Activated naive CD4-positive, alpha-beta T cell treated with anti-CD3 and anti-CD28 coated beads for 36 hours (primary cell): ENCODE data around the gene PRXL2B. TPM values are rescaled to one million over a fixed set of nuclear protein-coding genes. Genes with fewer than 3 reads are reported as not detected.

Experiments used
- CTCF ChIA-PET: fragments of 350-600 bp; sonication (Branson Sonifier 250); formaldehyde crosslinking; loops from one replicate; lab custom pipeline; 2021; ENCODE audit warnings: antibody characterized with exemption; lab: Charles Lee
- DNase-seq: peaks from one replicate; pipeline ENCODE4 v3.0.0-alpha.2; 2020
- H3K27ac Mint-ChIP-seq: one replicate; pipeline ENCODE4 v1.8.0; 2021; ENCODE audit warnings: mild to moderate bottlenecking, mixed read lengths
- H3K27me3 Mint-ChIP-seq: one replicate; pipeline ENCODE4 v1.8.0; 2021; ENCODE audit warnings: low read depth, mixed read lengths
- H3K36me3 Mint-ChIP-seq: one replicate; pipeline ENCODE4 v1.8.0; 2021; ENCODE audit warnings: low read depth, mixed read lengths
- H3K4me1 Mint-ChIP-seq: one replicate; pipeline ENCODE4 v1.8.0; 2021; ENCODE audit warnings: low read depth, mixed read lengths
- H3K4me3 Mint-ChIP-seq: one replicate; pipeline ENCODE4 v1.8.0; 2021; ENCODE audit warnings: mild to moderate bottlenecking, moderate library complexity, mixed read lengths
- H3K9me3 Mint-ChIP-seq: one replicate; pipeline ENCODE4 v1.8.0; 2021; ENCODE audit warnings: mixed read lengths
- intact Hi-C: fragments of 100-400 bp; cut with micrococcal nuclease; formaldehyde crosslinking; loops from one replicate; pipeline ENCODE4 v1.15.1; 2023
- total RNA-seq, 2 experiments: library from RNA; stranded (reverse); gene quantifications; one replicate each; pipeline ENCODE4 v1.2.3, GENCODE V29; 2021

The PRXL2B gene
- total RNA-seq, 2 experiments from 2014 or later, result 21.8 to 22.1 TPM

- DNase-seq, result no peak
- H3K27ac Mint-ChIP-seq, result peak overlapping the region; percentile 99
- no peak overlapping the region for H3K4me3 Mint-ChIP-seq
- no peaks in the 10 kb centered on the region for H3K27me3 Mint-ChIP-seq
- intact Hi-C loops, result loop anchor here (2.0 kb wide), 1 partner anchor 233 kb away; no protein-coding TSS in a partner anchor
- peaks cover 37% of the 10 kb centered on the region for H3K4me1 Mint-ChIP-seq
- H3K9me3 Mint-ChIP-seq, result no peaks in the 10 kb centered on the region
- CTCF ChIA-PET, result no interaction called here
- H3K36me3 Mint-ChIP-seq, result peaks cover 11% of the 10 kb centered on the region
Measured at GRCh38 chr1:2553871-2554620, 32.5 kb upstream of the PRXL2B start.

DNA sequence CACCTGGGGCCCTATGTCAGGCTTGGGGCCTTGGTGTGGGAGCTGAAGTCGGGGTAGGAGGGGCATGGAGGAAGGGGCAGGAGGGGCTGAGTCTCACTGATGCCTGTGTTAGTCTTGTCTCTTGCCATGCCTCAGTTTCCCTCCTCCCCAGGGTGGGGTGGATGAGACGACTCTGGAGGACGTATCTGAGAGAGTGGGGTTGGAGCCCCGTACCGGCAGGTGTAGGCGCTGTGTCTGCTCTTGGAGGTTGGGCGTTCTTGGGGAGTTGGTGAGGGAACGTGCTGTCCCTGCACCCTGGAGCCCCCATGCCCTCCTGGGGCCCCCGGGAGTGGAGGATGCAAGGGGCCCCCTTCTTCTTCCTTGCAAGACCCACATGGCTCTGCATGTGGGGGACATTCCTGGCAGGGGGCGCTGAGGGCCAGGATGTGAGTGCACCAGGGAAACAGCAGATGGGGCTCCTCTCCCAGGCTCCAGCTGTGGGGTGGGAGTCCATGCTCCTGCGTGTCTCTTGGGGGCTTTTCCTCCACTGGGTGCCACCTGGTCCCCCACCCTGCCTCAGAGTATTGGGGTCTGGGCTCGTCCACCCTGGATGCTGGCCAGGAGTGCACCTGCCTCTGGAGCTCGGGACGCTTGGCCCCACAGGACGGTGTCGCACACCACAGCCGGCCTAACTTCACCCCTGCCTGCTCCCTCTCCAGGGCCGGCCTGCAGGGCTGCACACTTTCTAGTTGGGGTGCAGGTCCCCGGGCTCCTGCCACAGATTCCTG, 31.8 kb upstream of the PRXL2B start:
- Mint-ChIP-seq H3K4me1 (peaks cover 36% of the 10 kb centered on the region), H3K27ac (peak overlapping the region; percentile 99), H3K36me3 (peaks cover 11% of the 10 kb centered on the region), H3K27me3 (no peaks in the 10 kb centered on the region), H3K9me3 (no peaks in the 10 kb centered on the region), H3K4me3 (peak overlapping the region; percentile 93)
- CTCF ChIA-PET, result interaction anchor here (2.0 to 2.4 kb wide), 2 partner anchors 23 to 28 kb away, joined by 9 to 11 read pairs; no protein-coding TSS in a partner anchor
- intact Hi-C loops, result loop anchor here (1.0 to 2.0 kb wide), 2 partner anchors 87 to 232 kb away; no protein-coding TSS in a partner anchor
- peak; percentile 76 for DNase-seq

- CTCF ChIA-PET, result interaction anchor here (0.7 to 2.4 kb wide), 6 partner anchors 9 to 30 kb away, joined by 3 to 11 read pairs (median 5); partner anchors contain the start of gene PRXL2B
- peak; percentile 91 for DNase-seq
- intact Hi-C loops, result loop anchor here (1.0 to 2.0 kb wide), 4 partner anchors 23 to 231 kb away; no protein-coding TSS in a partner anchor
- Mint-ChIP-seq H3K4me1 (peaks cover 35% of the 10 kb centered on the region), H3K9me3 (no peaks in the 10 kb centered on the region), H3K36me3 (peaks cover 11% of the 10 kb centered on the region), H3K27me3 (no peaks in the 10 kb centered on the region), H3K4me3 (peak overlapping the region; percentile 93), H3K27ac (peak overlapping the region; percentile 99)
Measured at GRCh38 chr1:2555634-2556276, 30.8 kb upstream of the PRXL2B start.

- peak; percentile 81 for DNase-seq
- Mint-ChIP-seq H3K27ac (peak within 1 kb of the TSS; percentile 99), H3K27me3 (no peaks in the 10 kb centered on the region), H3K4me3 (peak within 1 kb of the TSS; percentile 93), H3K4me1 (peaks cover 31% of the 10 kb centered on the region), H3K36me3 (peaks cover 11% of the 10 kb centered on the region), H3K9me3 (no peaks in the 10 kb centered on the region)
- intact Hi-C loops, result loop anchor here (1.0 kb wide), 2 partner anchors 22 to 29 kb away; no protein-coding TSS in a partner anchor
- CTCF ChIA-PET, result interaction anchor here (0.7 to 2.4 kb wide), 6 partner anchors 9 to 30 kb away, joined by 3 to 11 read pairs (median 5); partner anchors contain the start of gene PRXL2B
Measured at GRCh38 chr1:2556277-2556677, 30.3 kb upstream of the PRXL2B start, which contains the start of gene TNFRSF14. Gene TNFRSF14 (plus strand): TSS chr1:2556371. CDS start chr1:2556665, 294 bp downstream.

- peaks cover 31% of the 10 kb centered on the region for H3K4me1 Mint-ChIP-seq
- intact Hi-C loops, result loop anchor here (1.0 kb wide), 2 partner anchors 21 to 28 kb away; no protein-coding TSS in a partner anchor
- no peaks in the 10 kb centered on the region for H3K9me3 Mint-ChIP-seq
- H3K4me3 Mint-ChIP-seq, result peak overlapping the region; percentile 93
- DNase-seq, result peak; percentile 56
- peak overlapping the region; percentile 99 for H3K27ac Mint-ChIP-seq
- CTCF ChIA-PET, result interaction anchor here (0.8 to 2.4 kb wide), 5 partner anchors 10 to 29 kb away, joined by 4 to 11 read pairs (median 5); partner anchors contain the start of gene PRXL2B
- no peaks in the 10 kb centered on the region for H3K27me3 Mint-ChIP-seq
- peaks cover 11% of the 10 kb centered on the region for H3K36me3 Mint-ChIP-seq
Measured at GRCh38 chr1:2556678-2557481, 29.7 kb upstream of the PRXL2B start.

GRCh38 chr1:2557482-2558400, 28.8 kb upstream of the PRXL2B start:
- Mint-ChIP-seq H3K27ac (peak overlapping the region; percentile 99), H3K27me3 (no peaks in the 10 kb centered on the region), H3K36me3 (peaks cover 11% of the 10 kb centered on the region), H3K9me3 (no peaks in the 10 kb centered on the region), H3K4me3 (peak overlapping the region; percentile 93), H3K4me1 (peaks cover 31% of the 10 kb centered on the region)
- CTCF ChIA-PET, result interaction anchor here (2.4 kb wide), 1 partner anchor 25 kb away, joined by 11 read pairs; no protein-coding TSS in a partner anchor
- no peak for DNase-seq
- intact Hi-C loops, result no loop called here

- H3K4me1 Mint-ChIP-seq, result peaks cover 31% of the 10 kb centered on the region
- CTCF ChIA-PET, result no interaction called here
- no peaks in the 10 kb centered on the region for H3K27me3 Mint-ChIP-seq
- no peaks in the 10 kb centered on the region for H3K9me3 Mint-ChIP-seq
- H3K4me3 Mint-ChIP-seq, result peak overlapping the region; percentile 58
- intact Hi-C loops, result no loop called here
- H3K36me3 Mint-ChIP-seq, result peaks cover 11% of the 10 kb centered on the region
- no peak for DNase-seq
- peak overlapping the region; percentile 99 for H3K27ac Mint-ChIP-seq
Measured at GRCh38 chr1:2558420-2558819, 28.2 kb upstream of the PRXL2B start.

- H3K36me3 Mint-ChIP-seq, result peaks cover 12% of the 10 kb centered on the region
- CTCF ChIA-PET, result no interaction called here
- no peaks in the 10 kb centered on the region for H3K9me3 Mint-ChIP-seq
- H3K27ac Mint-ChIP-seq, result peak overlapping the region; percentile 65
- H3K27me3 Mint-ChIP-seq, result no peaks in the 10 kb centered on the region
- intact Hi-C loops, result no loop called here
- H3K4me3 Mint-ChIP-seq, result no peak overlapping the region
- no peak for DNase-seq
- peaks cover 30% of the 10 kb centered on the region for H3K4me1 Mint-ChIP-seq
Measured at GRCh38 chr1:2558861-2559260, 27.7 kb upstream of the PRXL2B start.

- no peak overlapping the region for H3K4me3 Mint-ChIP-seq
- intact Hi-C loops, result no loop called here
- CTCF ChIA-PET, result no interaction called here
- H3K36me3 Mint-ChIP-seq, result peaks cover 12% of the 10 kb centered on the region
- H3K9me3 Mint-ChIP-seq, result no peaks in the 10 kb centered on the region
- no peaks in the 10 kb centered on the region for H3K27me3 Mint-ChIP-seq
- H3K4me1 Mint-ChIP-seq, result peaks cover 27% of the 10 kb centered on the region
- no peak for DNase-seq
- H3K27ac Mint-ChIP-seq, result no peak overlapping the region
Measured at GRCh38 chr1:2559509-2560298, 26.9 kb upstream of the PRXL2B start.
